Small intestine (tissue), 7 donors: ENCODE data around the gene TMEM233. TPM values are rescaled to one million over a fixed set of nuclear protein-coding genes. Genes with fewer than 3 reads are reported as not detected.

Experiments used
- DNase-seq, 2 donors: peaks; one replicate each; pipeline versions ENCODE4 v3.0.0 to v3.0.0-alpha.2; 2013
- FAIRE-seq: peaks from 2 replicates; lab custom pipeline; 2012; peaks lifted over from hg19 to GRCh38; lab: Jason Lieb, UNC
- H3K27ac ChIP-seq, 3 donors: one replicate each; pipeline ENCODE4 v1.5.1; 2013; ENCODE audit warnings: low read length in 2 of 3, mild to moderate bottlenecking in 2 of 3, control low read depth in 1 of 3, inconsistent platforms in 1 of 3, low read depth in 1 of 3, moderate library complexity in 1 of 3
- H3K27me3 ChIP-seq, 3 donors: one replicate each; pipeline ENCODE4 v1.6.1; 2013; ENCODE audit warnings: low read length in 3 of 3, inconsistent platforms in 1 of 3; ENCODE audit not compliant: control insufficient read depth in 3 of 3, insufficient read depth in 3 of 3
- H3K36me3 ChIP-seq, 3 donors: one replicate each; pipeline ENCODE4 v1.6.1; 2013; ENCODE audit warnings: low read length in 3 of 3, inconsistent platforms in 1 of 3, low read depth in 1 of 3, mild to moderate bottlenecking in 1 of 3, moderate library complexity in 1 of 3; ENCODE audit not compliant: control insufficient read depth in 3 of 3, insufficient read depth in 2 of 3
- H3K4me1 ChIP-seq, 3 donors: one replicate each; pipeline ENCODE4 v1.6.1; 2013; ENCODE audit warnings: low read length in 2 of 3, inconsistent platforms in 1 of 3, low read depth in 1 of 3, mild to moderate bottlenecking in 1 of 3, moderate library complexity in 1 of 3; ENCODE audit not compliant: control insufficient read depth in 3 of 3, insufficient read depth in 2 of 3
- H3K4me3 ChIP-seq, 3 donors: one replicate each; pipeline ENCODE4 v1.5.1; 2013; ENCODE audit warnings: low read length in 3 of 3, control low read depth in 1 of 3, inconsistent platforms in 1 of 3, low read depth in 1 of 3, mild to moderate bottlenecking in 1 of 3, moderate library complexity in 1 of 3
- H3K9me3 ChIP-seq, 2 donors: one replicate each; pipeline ENCODE4 v1.6.1; 2013; ENCODE audit warnings: low read depth in 1 of 2, low read length in 1 of 2; ENCODE audit not compliant: control insufficient read depth in 2 of 2, insufficient read depth in 1 of 2
- WGBS, 3 donors: extraction: QIAGEN DNeasy Blood & Tissue Kit; methylation state at CpG; one replicate each; pipeline ENCODE4 v1.1.7; 2013; 5-methylcytosine and 5-hydroxymethylcytosine counted together
- polyA plus RNA-seq, 4 donors: library from polyadenylated mRNA; stranded (reverse) in 3 of 4; unstranded in 1 of 4; fragments of 200-250 nt in 3 of 4; fragments of 120-200 nt in 1 of 4; gene quantifications; one replicate each; pipeline versions ENCODE4 v1.2.1 to v1.2.3, GENCODE V29; 2013
- donor health status: healthy with polysubstance abuse.
- donor health status: control.
- donor health status: control.
- donor health status: Bipolar disorder and iron deficiency.
- donor health status: healthy.

TMEM233 gene
- polyA plus RNA-seq, 4 donors = 0.18 to 0.58 TPM; not detected in 2

GRCh38 chr12:119682639-119683252 is 89.2 kb downstream of the TMEM233 start:
- Histone ChIP-seq H3K27me3 (no peaks in the 10 kb centered on the region), H3K9me3 (no peaks in the 10 kb centered on the region), H3K36me3 (peaks cover 5 to 52% (median 26%) of the 10 kb centered on the region in 3 donors), H3K4me3 (no peak overlapping the region), H3K4me1 (peaks cover 7 to 86% (median 19%) of the 10 kb centered on the region in 3 donors), H3K27ac (peak overlapping the region; percentile 72 to 88 (median 86))
- FAIRE-seq (no peak), DNase-seq (peak; percentile 47 to 51)
- WGBS, 3 donors = 36 to 53% (median 38%) methylated on average over 3 of the region's 3 CpGs

- Histone ChIP-seq H3K4me3 (no peak overlapping the region), H3K27ac (peak overlapping the region; percentile 25 to 88 (median 33)), H3K4me1 (peaks cover 7 to 86% (median 19%) of the 10 kb centered on the region in 3 donors), H3K9me3 (no peaks in the 10 kb centered on the region), H3K27me3 (no peaks in the 10 kb centered on the region), H3K36me3 (peaks cover 5 to 46% (median 22%) of the 10 kb centered on the region in 3 donors)
- 46 to 71% (median 64%) methylated on average over 6 of the region's 6 CpGs for WGBS, 3 donors
- DNase-seq = no peak
- FAIRE-seq = no peak
These were observed 89.8 kb downstream of the TMEM233 start for GRCh38 chr12:119683413-119683812.

GRCh38 chr12:119683816-119684215 is 90.2 kb downstream of the TMEM233 start:
- DNase-seq = peak; percentile 62 to 82
- H3K9me3 ChIP-seq = no peaks in the 10 kb centered on the region
- peaks cover 5 to 45% (median 18%) of the 10 kb centered on the region in 3 donors for H3K36me3 ChIP-seq
- H3K27ac ChIP-seq = peak overlapping the region; percentile 25 to 88 (median 33)
- no peak for FAIRE-seq
- 23 to 59% (median 36%) methylated on average over 3 of the region's 3 CpGs for WGBS, 3 donors
- H3K27me3 ChIP-seq = no peaks in the 10 kb centered on the region
- H3K4me3 ChIP-seq = no peak overlapping the region
- H3K4me1 ChIP-seq = peaks cover 7 to 82% (median 19%) of the 10 kb centered on the region in 3 donors

DNA sequence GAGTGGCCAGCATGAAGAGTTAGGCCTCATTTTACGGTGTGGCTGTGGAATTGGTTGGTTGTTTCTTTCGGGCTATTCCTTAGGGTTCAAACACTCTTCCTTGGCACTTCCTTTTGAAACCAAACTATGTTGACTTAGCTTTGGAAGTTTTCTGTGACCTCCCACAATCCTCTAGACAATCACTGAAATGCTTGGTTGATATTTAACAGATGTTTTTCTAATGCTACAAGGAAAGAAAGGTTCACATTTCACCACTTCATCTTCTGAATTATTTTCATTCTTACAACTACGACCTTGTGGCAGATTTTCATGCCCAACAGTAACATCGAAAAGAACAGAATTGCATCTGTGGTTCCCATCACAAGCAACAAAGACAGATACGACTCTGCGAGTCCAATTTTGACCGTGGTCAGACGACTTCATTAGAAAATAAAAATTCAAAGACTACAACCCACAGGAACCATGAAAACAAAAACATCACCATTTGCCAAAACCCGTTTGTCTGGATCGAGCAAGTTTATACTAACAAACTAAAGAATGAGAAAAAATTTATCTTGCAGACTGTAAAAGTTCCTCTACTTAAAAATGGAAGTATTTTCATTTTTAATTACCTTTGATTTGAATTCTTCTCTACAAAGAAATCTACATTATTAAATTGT is 91.3 kb downstream of the TMEM233 start:
- Histone ChIP-seq H3K4me1 (peaks cover 7 to 71% (median 19%) of the 10 kb centered on the region in 3 donors), H3K9me3 (no peaks in the 10 kb centered on the region), H3K4me3 (no peak overlapping the region), H3K36me3 (peaks cover 0 to 35% (median 8%) of the 10 kb centered on the region in 3 donors), H3K27ac (peak overlapping the region in 1 of 3 donors; percentile 88), H3K27me3 (no peaks in the 10 kb centered on the region)
- 70 to 77% (median 73%) methylated on average over 10 of the region's 10 CpGs for WGBS, 3 donors
- DNase-seq (peak in 1 of 2 donors; percentile 51), FAIRE-seq (no peak)

DNA sequence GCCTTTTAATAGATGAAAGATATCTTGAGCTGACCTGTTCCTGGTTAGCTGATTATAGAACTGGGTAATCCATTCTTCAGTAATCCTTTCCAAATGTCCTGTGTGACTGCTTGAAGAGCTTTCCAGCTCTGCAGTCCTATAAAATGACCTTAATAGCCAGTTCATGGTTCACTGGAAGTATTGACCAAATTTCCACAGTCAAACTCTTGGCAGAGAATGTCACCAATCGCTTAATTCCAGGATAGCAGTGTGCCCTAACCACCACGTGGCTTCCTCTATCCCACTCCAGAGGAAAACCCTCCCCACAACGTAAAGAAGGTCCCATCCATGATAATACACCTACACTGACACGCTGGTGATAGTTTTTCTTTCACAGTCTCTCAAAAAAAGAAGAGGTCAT is 91.8 kb downstream of the TMEM233 start:
- DNase-seq (peak in 1 of 2 donors; percentile 19), FAIRE-seq (no peak)
- Histone ChIP-seq H3K4me3 (no peak overlapping the region), H3K4me1 (peaks cover 7 to 66% (median 19%) of the 10 kb centered on the region in 3 donors), H3K36me3 (peaks cover 0 to 33% (median 3%) of the 10 kb centered on the region in 3 donors), H3K9me3 (no peaks in the 10 kb centered on the region), H3K27ac (peak overlapping the region in 2 of 3 donors; percentile 58 to 88), H3K27me3 (no peaks in the 10 kb centered on the region)
- WGBS, 3 donors = 82 to 88% (median 84%) methylated on average over 4 of the region's 4 CpGs

- peaks cover 2 to 60% (median 22%) of the 10 kb centered on the region in 3 donors for H3K4me1 ChIP-seq
- no peaks in the 10 kb centered on the region for H3K27me3 ChIP-seq
- FAIRE-seq (no peak), DNase-seq (peak; percentile 28 to 90)
- peaks cover 0 to 24% (median 2%) of the 10 kb centered on the region in 3 donors for H3K36me3 ChIP-seq
- no peaks in the 10 kb centered on the region for H3K9me3 ChIP-seq
- 20 to 62% (median 43%) methylated on average over 12 of the region's 12 CpGs for WGBS, 3 donors
- no peak overlapping the region for H3K4me3 ChIP-seq
- peak overlapping the region in 2 of 3 donors; percentile 9 to 88 for H3K27ac ChIP-seq
These were observed 92.8 kb downstream of the TMEM233 start for GRCh38 chr12:119686355-119686754.

DNA sequence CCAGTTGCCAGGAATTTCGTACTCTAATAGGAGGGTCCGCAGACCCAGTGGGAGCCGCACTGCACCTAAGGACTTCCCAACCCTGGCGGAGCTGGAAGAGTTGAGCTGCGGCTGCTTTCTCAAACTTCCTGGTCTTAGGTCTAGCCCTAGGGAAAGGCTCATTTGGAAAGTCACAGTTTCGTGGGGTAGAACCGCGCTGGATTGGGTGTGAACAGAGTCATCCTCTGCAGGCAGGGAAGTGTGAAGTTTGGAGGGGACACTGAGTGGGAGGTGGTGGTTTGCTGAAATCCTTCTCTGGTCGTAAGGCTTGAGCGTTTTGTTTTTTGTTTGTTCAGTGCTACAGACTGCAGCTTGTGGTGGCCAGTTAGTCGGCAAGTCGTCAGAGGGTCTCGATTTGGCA is 93.2 kb downstream of the TMEM233 start:
- DNase-seq = no peak
- peaks cover 5 to 60% (median 23%) of the 10 kb centered on the region in 3 donors for H3K4me1 ChIP-seq
- H3K36me3 ChIP-seq = peaks cover 0 to 20% (median 2%) of the 10 kb centered on the region in 3 donors
- H3K27ac ChIP-seq = peak overlapping the region in 2 of 3 donors; percentile 9 to 88
- 86 to 89% (median 88%) methylated on average over 13 of the region's 13 CpGs for WGBS, 3 donors
- no peaks in the 10 kb centered on the region for H3K27me3 ChIP-seq
- FAIRE-seq = no peak
- no peak overlapping the region for H3K4me3 ChIP-seq
- no peaks in the 10 kb centered on the region for H3K9me3 ChIP-seq

- 70 to 79% (median 77%) methylated on average over 14 of the region's 14 CpGs for WGBS, 3 donors
- Histone ChIP-seq H3K27ac (no peak overlapping the region), H3K27me3 (no peaks in the 10 kb centered on the region), H3K36me3 (peaks cover 0 to 16% (median 2%) of the 10 kb centered on the region in 3 donors), H3K4me1 (peaks cover 10 to 60% (median 20%) of the 10 kb centered on the region in 3 donors), H3K4me3 (no peak overlapping the region), H3K9me3 (no peaks in the 10 kb centered on the region)
- FAIRE-seq (no peak), DNase-seq (no peak)
These were observed 93.8 kb downstream of the TMEM233 start for GRCh38 chr12:119687406-119687805.
